Activated naive CD8-positive, alpha-beta T cell (primary cell): ENCODE measurements around the gene ASB12.

ENCODE experiments used
- H3K27ac Mint-ChIP-seq: one replicate; pipeline ENCODE4 v1.8.0; 2021; ENCODE audit warnings: mixed read lengths
- H3K27me3 Mint-ChIP-seq: one replicate; pipeline ENCODE4 v1.8.0; 2021; ENCODE audit warnings: mixed read lengths
- H3K36me3 Mint-ChIP-seq: one replicate; pipeline ENCODE4 v1.8.0; 2021; ENCODE audit warnings: mixed read lengths
- H3K4me1 Mint-ChIP-seq: one replicate; pipeline ENCODE4 v1.8.0; 2021; ENCODE audit warnings: low read depth, mixed read lengths
- H3K4me3 Mint-ChIP-seq: one replicate; pipeline ENCODE4 v1.8.0; 2021; ENCODE audit warnings: mild to moderate bottlenecking, mixed read lengths
- H3K9me3 Mint-ChIP-seq: one replicate; pipeline ENCODE4 v1.8.0; 2021; ENCODE audit warnings: low read depth, mixed read lengths

ASB12 gene

DNA sequence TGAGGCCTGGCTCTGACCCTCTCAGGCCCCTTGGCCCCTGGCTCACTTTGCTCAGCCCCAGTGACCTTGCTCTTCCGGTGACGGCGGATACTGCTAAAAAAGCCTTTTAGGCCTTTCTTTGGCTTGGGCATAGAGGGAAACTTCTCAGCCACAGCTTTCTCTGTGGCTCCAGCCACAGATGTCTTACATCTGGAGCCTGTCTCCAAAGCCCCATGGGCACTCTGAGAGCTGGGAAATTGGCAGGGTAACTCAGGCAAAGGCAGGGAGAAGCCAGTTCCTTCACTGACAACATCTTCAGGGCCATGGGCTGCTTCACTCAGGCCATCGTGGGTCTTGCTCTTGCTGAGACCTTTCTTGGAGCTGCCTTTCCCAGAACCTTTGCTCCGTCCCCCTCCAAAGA is 37.7 kb downstream of the ASB12 start:
- no peak overlapping the region for H3K27ac Mint-ChIP-seq
- H3K36me3 Mint-ChIP-seq = peaks cover 9% of the 10 kb centered on the region
- no peaks in the 10 kb centered on the region for H3K4me1 Mint-ChIP-seq
- H3K27me3 Mint-ChIP-seq = no peaks in the 10 kb centered on the region
- H3K4me3 Mint-ChIP-seq = no peak overlapping the region
- no peaks in the 10 kb centered on the region for H3K9me3 Mint-ChIP-seq

GRCh38 chrX:64192040-64192439 is 38.4 kb downstream of the ASB12 start:
- H3K9me3 Mint-ChIP-seq = no peaks in the 10 kb centered on the region
- no peak overlapping the region for H3K27ac Mint-ChIP-seq
- H3K36me3 Mint-ChIP-seq = peaks cover 9% of the 10 kb centered on the region
- no peak overlapping the region for H3K4me3 Mint-ChIP-seq
- no peaks in the 10 kb centered on the region for H3K4me1 Mint-ChIP-seq
- no peaks in the 10 kb centered on the region for H3K27me3 Mint-ChIP-seq

DNA sequence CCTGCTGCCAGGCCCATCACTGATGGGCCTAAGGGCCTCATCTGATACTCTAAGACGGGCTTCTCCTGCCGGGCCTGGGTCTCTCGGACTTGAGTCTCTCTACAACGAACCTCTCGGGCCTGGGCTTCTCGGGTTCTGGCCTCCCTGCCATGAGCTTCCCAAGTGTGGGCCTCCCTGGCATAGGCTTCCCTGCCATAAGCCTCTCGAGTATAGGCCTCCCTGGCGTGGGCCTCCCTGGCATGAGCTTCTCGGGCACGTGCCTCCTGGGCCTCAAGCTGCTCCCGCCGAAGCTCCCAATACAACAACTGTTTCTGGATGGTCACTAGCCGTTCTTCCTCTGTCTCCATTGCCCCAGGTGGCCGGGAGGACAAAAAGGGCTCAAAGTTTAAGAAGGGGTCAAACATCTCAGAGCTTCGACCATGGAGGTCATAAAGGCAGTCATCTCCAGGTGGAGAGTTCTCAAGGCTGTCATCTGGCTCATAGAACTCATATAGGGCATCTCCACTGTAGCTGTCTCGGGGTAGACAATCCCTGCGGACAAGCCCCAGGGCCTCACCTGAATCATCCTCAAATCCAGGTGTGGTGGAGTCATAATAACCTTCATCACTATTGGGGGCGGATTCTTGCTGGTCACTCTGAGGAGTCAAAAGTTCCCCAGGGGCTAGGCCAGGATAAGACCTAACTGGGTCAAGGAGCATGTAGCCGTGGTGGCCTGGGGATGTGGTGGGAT is 39.0 kb downstream of the ASB12 start:
- Mint-ChIP-seq H3K4me1 (no peaks in the 10 kb centered on the region), H3K9me3 (no peaks in the 10 kb centered on the region), H3K4me3 (no peak overlapping the region), H3K27ac (no peak overlapping the region), H3K36me3 (peaks cover 9% of the 10 kb centered on the region), H3K27me3 (no peaks in the 10 kb centered on the region)

DNA sequence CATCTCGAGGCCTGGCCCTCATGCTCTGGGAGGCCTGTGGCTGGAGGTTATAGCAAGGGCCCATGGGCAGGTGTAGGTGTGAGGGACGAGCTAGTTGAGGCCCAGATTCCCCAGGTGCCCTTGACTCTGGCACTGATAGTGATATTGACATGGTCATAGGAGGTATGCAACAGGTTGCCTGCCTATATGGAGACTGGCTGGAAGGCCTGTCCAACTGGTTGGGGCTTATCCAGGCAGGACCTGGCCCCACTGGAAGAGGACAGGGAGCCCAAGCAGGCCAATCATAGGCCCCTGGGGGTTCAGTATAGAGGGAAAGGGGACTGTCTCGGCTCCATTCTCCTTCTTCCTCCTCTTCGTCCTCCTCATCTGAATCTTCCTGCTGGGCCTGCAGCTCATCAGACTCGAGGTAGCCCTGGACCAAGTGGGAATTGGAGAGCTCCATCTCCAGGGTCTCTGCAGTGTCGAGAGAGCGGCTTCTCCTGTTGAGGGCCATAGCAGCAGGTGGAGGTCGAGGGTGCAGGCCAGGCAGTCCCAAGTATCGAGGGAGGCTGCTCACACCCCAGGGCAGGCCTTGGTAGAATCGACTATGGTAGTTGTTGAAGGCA is 40.2 kb downstream of the ASB12 start:
- Mint-ChIP-seq H3K4me3 (no peak overlapping the region), H3K4me1 (no peaks in the 10 kb centered on the region), H3K27me3 (no peaks in the 10 kb centered on the region), H3K36me3 (peaks cover 9% of the 10 kb centered on the region), H3K9me3 (no peaks in the 10 kb centered on the region), H3K27ac (no peak overlapping the region)

- no peaks in the 10 kb centered on the region for H3K9me3 Mint-ChIP-seq
- no peak overlapping the region for H3K4me3 Mint-ChIP-seq
- H3K27ac Mint-ChIP-seq = no peak overlapping the region
- no peaks in the 10 kb centered on the region for H3K27me3 Mint-ChIP-seq
- peaks cover 9% of the 10 kb centered on the region for H3K36me3 Mint-ChIP-seq
- H3K4me1 Mint-ChIP-seq = no peaks in the 10 kb centered on the region
These were observed 41.5 kb downstream of the ASB12 start for GRCh38 chrX:64188901-64189300.

DNA sequence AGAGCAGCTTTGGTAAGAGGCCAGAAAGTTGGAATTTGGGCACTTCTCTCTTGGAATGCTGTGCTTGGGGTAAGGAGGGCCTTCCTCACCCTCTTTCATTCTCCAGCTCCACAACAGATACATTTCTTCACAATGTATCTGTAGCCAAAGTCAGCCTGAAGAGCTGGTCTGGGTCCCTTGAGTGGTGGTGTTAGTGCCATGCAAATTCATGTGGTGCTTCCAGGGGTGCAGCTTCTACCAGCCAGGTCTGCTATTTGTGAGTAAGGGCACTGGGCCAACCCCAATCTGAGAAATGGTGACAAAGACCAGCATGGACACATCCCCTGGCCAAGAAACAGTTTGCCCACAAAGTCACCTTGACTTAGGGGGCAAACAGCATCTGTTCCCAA is 42.7 kb downstream of the ASB12 start:
- peaks cover 7% of the 10 kb centered on the region for H3K36me3 Mint-ChIP-seq

DNA sequence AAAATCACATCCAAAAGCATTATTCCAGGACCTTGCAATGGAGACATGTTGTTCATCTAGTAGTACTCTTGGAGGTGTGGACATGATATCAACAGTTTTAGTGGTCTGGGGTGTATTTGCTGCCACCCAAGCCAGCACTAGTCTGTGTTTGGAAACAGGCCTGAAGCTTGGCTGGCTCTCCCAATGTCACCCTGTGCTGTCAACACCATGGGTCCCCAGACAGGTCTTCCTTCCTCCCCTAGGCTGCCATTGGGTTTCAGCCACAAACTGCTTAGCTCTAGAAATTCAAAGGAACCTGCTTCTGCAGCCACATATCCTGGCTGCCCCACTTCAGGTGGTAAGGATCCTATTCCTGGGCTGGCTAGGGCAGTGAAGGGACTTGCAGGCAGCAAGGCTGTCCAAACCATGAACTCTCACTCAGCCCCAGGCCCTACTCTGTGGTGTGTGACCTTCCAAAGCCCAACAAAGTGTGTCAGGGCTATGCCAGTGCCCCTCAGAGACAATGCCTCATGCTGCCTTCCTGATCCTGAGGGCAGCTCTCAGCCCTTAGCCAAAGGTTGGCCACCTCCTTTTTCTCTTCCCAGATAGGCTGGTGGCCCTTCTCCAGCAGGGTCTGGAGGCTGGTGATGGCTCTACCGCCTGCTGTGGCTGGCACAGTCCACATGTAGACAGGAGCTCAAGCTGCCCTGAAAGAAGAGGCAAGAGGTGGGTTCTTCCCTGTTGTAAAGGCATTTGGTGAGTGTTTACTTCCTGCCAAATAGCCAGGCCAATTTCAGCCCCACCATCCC is 43.2 kb downstream of the ASB12 start:
- H3K27me3 Mint-ChIP-seq = no peaks in the 10 kb centered on the region

More for the DNA sequence above, 42.7 kb downstream of the ASB12 start:
- no peaks in the 10 kb centered on the region for H3K9me3 Mint-ChIP-seq
- no peaks in the 10 kb centered on the region for H3K4me1 Mint-ChIP-seq
- H3K27ac Mint-ChIP-seq = no peak overlapping the region
- H3K27me3 Mint-ChIP-seq = no peaks in the 10 kb centered on the region
- no peak overlapping the region for H3K4me3 Mint-ChIP-seq

GRCh38 chrX:64184396-64184795 is 46.0 kb downstream of the ASB12 start:
- Mint-ChIP-seq H3K27ac (no peak overlapping the region), H3K36me3 (no peaks in the 10 kb centered on the region), H3K27me3 (no peaks in the 10 kb centered on the region), H3K4me1 (no peaks in the 10 kb centered on the region), H3K9me3 (no peaks in the 10 kb centered on the region), H3K4me3 (no peak overlapping the region)

More for the DNA sequence above, 43.2 kb downstream of the ASB12 start:
- Mint-ChIP-seq H3K36me3 (peaks cover 7% of the 10 kb centered on the region), H3K27ac (no peak overlapping the region), H3K9me3 (no peaks in the 10 kb centered on the region), H3K4me3 (no peak overlapping the region), H3K4me1 (no peaks in the 10 kb centered on the region)

- Mint-ChIP-seq H3K27me3 (no peaks in the 10 kb centered on the region), H3K36me3 (peaks cover under 1% of the 10 kb centered on the region), H3K4me1 (no peaks in the 10 kb centered on the region), H3K4me3 (no peak overlapping the region), H3K27ac (no peak overlapping the region), H3K9me3 (no peaks in the 10 kb centered on the region)
These were observed 48.2 kb downstream of the ASB12 start for GRCh38 chrX:64182208-64182607.

DNA sequence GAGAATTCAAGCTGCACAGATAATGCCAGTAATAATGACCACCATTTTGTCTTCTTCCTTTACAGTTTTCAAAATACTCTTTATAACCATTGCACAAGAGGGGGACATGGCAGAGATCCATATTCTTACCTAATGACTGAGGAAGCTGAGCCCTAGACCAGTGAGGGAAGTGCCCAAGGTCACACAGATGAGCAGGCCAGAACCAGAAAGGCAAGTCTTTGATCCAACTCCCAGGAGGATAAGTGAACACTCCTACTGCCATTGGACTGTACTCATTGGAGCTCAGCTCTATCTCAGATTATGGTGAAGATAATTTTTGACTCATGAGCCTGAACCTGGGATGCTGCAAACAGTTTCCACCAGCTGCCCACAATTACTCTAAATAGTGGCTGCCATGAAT is 53.5 kb downstream of the ASB12 start:
- Mint-ChIP-seq H3K4me3 (no peak overlapping the region), H3K36me3 (peaks cover 5% of the 10 kb centered on the region), H3K27me3 (no peaks in the 10 kb centered on the region), H3K9me3 (no peaks in the 10 kb centered on the region), H3K4me1 (no peaks in the 10 kb centered on the region), H3K27ac (no peak overlapping the region)
